WTC11 (cell line): ENCODE measurements around the gene UQCC2. TPM values are rescaled to one million over a fixed set of nuclear protein-coding genes. Genes with fewer than 3 reads are reported as not detected.

Experiments used
- ATAC-seq: fragments of 200-7000 bp; cut with Tn5 transposase; 2 replicates; pipeline ENCODE4 v1.10.0; 2021; ENCODE audit warnings: mild to moderate bottlenecking, moderate library complexity
- CTCF ChIA-PET: fragments of 300-600 bp; sonication (Branson Sonifier 250); formaldehyde crosslinking; loops from one replicate; lab custom pipeline; 2021; ENCODE audit warnings: antibody characterized with exemption; lab: Charles Lee
- POLR2A ChIA-PET: fragments of 350-600 bp; sonication (Branson Sonifier 250); formaldehyde crosslinking; loops from one replicate; lab custom pipeline; 2021; ENCODE audit warnings: antibody characterized with exemption; lab: Charles Lee
- DNase-seq: peaks from one replicate; pipeline ENCODE4 v3.0.0; 2021; ENCODE audit warnings: low spot score
- H3K27ac Mint-ChIP-seq: 2 replicates; pipeline ENCODE4 v1.8.0; 2021; ENCODE audit warnings: mixed read lengths
- H3K27me3 Mint-ChIP-seq: 2 replicates; pipeline ENCODE4 v1.8.0; 2021; ENCODE audit warnings: low read depth, mild to moderate bottlenecking, moderate library complexity, mixed read lengths
- H3K36me3 Mint-ChIP-seq: 2 replicates; pipeline ENCODE4 v1.8.0; 2021; ENCODE audit warnings: mixed read lengths
- H3K4me1 Mint-ChIP-seq: 2 replicates; pipeline ENCODE4 v1.8.0; 2022; ENCODE audit warnings: mixed read lengths
- H3K4me3 Mint-ChIP-seq: 2 replicates; pipeline ENCODE4 v1.8.0; 2021; ENCODE audit warnings: mild to moderate bottlenecking, moderate library complexity, mixed read lengths
- H3K9me3 Mint-ChIP-seq: 2 replicates; pipeline ENCODE4 v1.8.0; 2021; ENCODE audit warnings: mixed read lengths
- ATF6 ChIP-seq: sonication (generic); formaldehyde crosslinking; IDR thresholded peaks from 2 replicates; pipeline ENCODE4 v1.8.1; 2023; ENCODE audit warnings: mild to moderate bottlenecking, missing genetic modification reagents
- E2F1 ChIP-seq: sonication (generic); formaldehyde crosslinking; IDR thresholded peaks from 2 replicates; pipeline ENCODE4 v1.8.0; 2022; ENCODE audit warnings: mild to moderate bottlenecking, missing genetic modification reagents
- ELF4 ChIP-seq: sonication (generic); formaldehyde crosslinking; IDR thresholded peaks from 2 replicates; pipeline ENCODE4 v1.8.1; 2022; ENCODE audit warnings: low read depth, mild to moderate bottlenecking, moderate library complexity, missing genetic modification reagents
- FOXP4 ChIP-seq: sonication (generic); formaldehyde crosslinking; IDR thresholded peaks from 2 replicates; pipeline ENCODE4 v1.8.0; 2022; ENCODE audit warnings: mild to moderate bottlenecking, missing genetic modification reagents
- JUN ChIP-seq: sonication (generic); formaldehyde crosslinking; IDR thresholded peaks from 2 replicates; pipeline ENCODE4 v1.8.0; 2023; ENCODE audit warnings: mild to moderate bottlenecking, missing genetic modification reagents
- MXD4 ChIP-seq: fragments of 250-450 bp; sonication (Bioruptor Pico); IDR thresholded peaks from 2 replicates; pipeline ENCODE4 v1.8.0; 2021; ENCODE audit warnings: mild to moderate bottlenecking, moderate library complexity, borderline replicate concordance
- NFE2L1 ChIP-seq: sonication (generic); formaldehyde crosslinking; IDR thresholded peaks from 2 replicates; pipeline ENCODE4 v1.8.1; 2023; ENCODE audit warnings: missing genetic modification reagents
- NFYB ChIP-seq: sonication (generic); formaldehyde crosslinking; conservative IDR thresholded peaks from 2 replicates; pipeline ENCODE4 v1.8.0; 2022; ENCODE audit warnings: low read depth, missing genetic modification reagents
- NR3C1 ChIP-seq: sonication (generic); formaldehyde crosslinking; conservative IDR thresholded peaks from 2 replicates; pipeline ENCODE4 v1.8.1; 2023; ENCODE audit warnings: low read depth, mild to moderate bottlenecking, missing genetic modification reagents
- PREB ChIP-seq: sonication (generic); formaldehyde crosslinking; IDR thresholded peaks from 2 replicates; pipeline ENCODE4 v1.8.1; 2022; ENCODE audit warnings: mild to moderate bottlenecking, missing genetic modification reagents, moderate library complexity, borderline replicate concordance
- RORB ChIP-seq: fragments of 250-450 bp; sonication (Bioruptor Pico); IDR thresholded peaks from 2 replicates; pipeline ENCODE4 v1.9.0; 2021; ENCODE audit warnings: mild to moderate bottlenecking
- SMAD3 ChIP-seq: sonication (generic); formaldehyde crosslinking; IDR thresholded peaks from 2 replicates; pipeline ENCODE4 v1.8.0; 2022; ENCODE audit warnings: missing genetic modification reagents, mild to moderate bottlenecking, borderline replicate concordance
- STAT6 ChIP-seq: sonication (generic); formaldehyde crosslinking; conservative IDR thresholded peaks from 2 replicates; pipeline ENCODE4 v1.8.1; 2023; ENCODE audit warnings: mild to moderate bottlenecking, low read depth, missing genetic modification reagents, moderate library complexity
- ZNF138 ChIP-seq: sonication (generic); formaldehyde crosslinking; conservative IDR thresholded peaks from 2 replicates; pipeline ENCODE4 v1.8.1; 2022; ENCODE audit warnings: mild to moderate bottlenecking, moderate library complexity, missing genetic modification reagents
- ZNF219 ChIP-seq: sonication (generic); formaldehyde crosslinking; IDR thresholded peaks from 2 replicates; pipeline ENCODE4 v1.8.0; 2023; ENCODE audit warnings: missing genetic modification reagents, mild to moderate bottlenecking, borderline replicate concordance
- ZNF263 ChIP-seq: sonication (generic); formaldehyde crosslinking; IDR thresholded peaks from 2 replicates; pipeline ENCODE4 v1.8.1; 2022; ENCODE audit warnings: low read depth, mild to moderate bottlenecking, moderate library complexity, missing genetic modification reagents
- total RNA-seq: library from RNA; stranded (reverse); gene quantifications from 3 replicates; pipeline ENCODE4 v1.2.3, GENCODE V29; 2021

Gene UQCC2
- total RNA-seq, 1 experiment from 2014 or later = 65.8 TPM

GRCh38 chr6:33654831-33655554 is 56.5 kb downstream of the UQCC2 start:
- ChIA-PET CTCF (interaction anchor here (0.9 to 2.7 kb wide), 5 partner anchors 11 to 75 kb away, joined by 3 to 13 read pairs (median 4); partner anchors contain the start of gene BAK1), POLR2A (interaction anchor here (0.6 kb wide), 1 partner anchor 25 kb away, joined by 7 read pairs; no protein-coding TSS in a partner anchor)
- Mint-ChIP-seq H3K9me3 (no peaks in the 10 kb centered on the region), H3K4me1 (peaks cover 12% of the 10 kb centered on the region), H3K27me3 (no peaks in the 10 kb centered on the region), H3K4me3 (no peak overlapping the region), H3K27ac (no peak overlapping the region), H3K36me3 (peaks cover 7% of the 10 kb centered on the region; the same call in 1 of the 2 replicates)
- DNase-seq = no peak
- no peak for TF ChIP-seq NFYB (CRISPR knock-in tag)
- ATAC-seq = no peak

GRCh38 chr6:33652002-33652401 is 59.5 kb downstream of the UQCC2 start:
- no peaks in the 10 kb centered on the region; the same call in 1 of the 2 replicates for H3K27me3 Mint-ChIP-seq

More at GRCh38 chr6:33652002-33652401, 59.5 kb downstream of the UQCC2 start:
- peaks cover 4% of the 10 kb centered on the region; the same call in 1 of the 2 replicates for H3K36me3 Mint-ChIP-seq
- ChIA-PET CTCF (interaction anchor here (0.6 to 2.2 kb wide), 6 partner anchors 15 to 347 kb away, joined by 3 to 8 read pairs (median 4); partner anchors contain the start of gene BAK1), POLR2A (no interaction called here)
- no peak overlapping the region for H3K27ac Mint-ChIP-seq
- H3K9me3 Mint-ChIP-seq = no peaks in the 10 kb centered on the region
- ATAC-seq = no peak
- no peak for DNase-seq
- H3K4me3 Mint-ChIP-seq = no peak overlapping the region
- H3K4me1 Mint-ChIP-seq = peaks cover 9% of the 10 kb centered on the region
- TF ChIP-seq SMAD3 (CRISPR knock-in tag) = no peak
- TF ChIP-seq ZNF263 (CRISPR knock-in tag) = no peak
- TF ChIP-seq RORB = no peak
- TF ChIP-seq PREB = no peak
- TF ChIP-seq STAT6 (CRISPR knock-in tag) = no peak
- no peak for TF ChIP-seq ELF4 (CRISPR knock-in tag)
- TF ChIP-seq ZNF219 = no peak
- no peak for TF ChIP-seq FOXP4 (CRISPR knock-in tag)
- TF ChIP-seq MXD4 (CRISPR knock-in tag) = no peak
- no peak for TF ChIP-seq ZNF138 (CRISPR knock-in tag)
- TF ChIP-seq JUN (CRISPR knock-in tag) = no peak
- TF ChIP-seq NR3C1 (CRISPR knock-in tag) = no peak
- TF ChIP-seq NFE2L1 (CRISPR knock-in tag) = no peak
- TF ChIP-seq E2F1 (CRISPR knock-in tag) = no peak
- TF ChIP-seq ATF6 (CRISPR knock-in tag) = no peak
